Loucy (cell line): Measurements from ENCODE around the gene CD58.

Experiments
- H2AFZ ChIP-seq: fragments of 200-600 bp; sonication (generic); 2 replicates; pipeline ENCODE4 v1.6.0; 2016; ENCODE audit warnings: antibody characterized with exemption, mild to moderate bottlenecking, low read length, moderate library complexity
- H3F3A ChIP-seq: fragments of 200-600 bp; 2 replicates; pipeline ENCODE4 v1.6.0; 2016; ENCODE audit warnings: antibody characterized with exemption, low read depth, mild to moderate bottlenecking
- H3K27me3 ChIP-seq: fragments of 200-600 bp; sonication (generic); 2 replicates; pipeline ENCODE4 v1.6.1; 2014; ENCODE audit warnings: low read length, mild to moderate bottlenecking; ENCODE audit not compliant: insufficient read depth, poor library complexity, severe bottlenecking
- H3K36me3 ChIP-seq: fragments of 200-600 bp; sonication (generic); 2 replicates; pipeline ENCODE4 v1.6.1; 2016; ENCODE audit warnings: low read length; ENCODE audit not compliant: insufficient read depth
- H3K4me1 ChIP-seq: fragments of 200-600 bp; sonication (generic); 2 replicates; pipeline ENCODE4 v1.5.1; 2014; ENCODE audit warnings: low read length, mild to moderate bottlenecking; ENCODE audit not compliant: insufficient read depth, poor library complexity, severe bottlenecking
- H3K4me2 ChIP-seq: fragments of 200-600 bp; sonication (generic); 2 replicates; pipeline ENCODE4 v1.6.0; 2014; ENCODE audit warnings: antibody characterized with exemption, low read length, low read depth, mild to moderate bottlenecking; ENCODE audit not compliant: poor library complexity, severe bottlenecking
- H3K4me3 ChIP-seq: fragments of 200-600 bp; sonication (generic); 2 replicates; pipeline ENCODE4 v1.5.1; 2014; ENCODE audit warnings: low read length, mild to moderate bottlenecking, mixed read lengths; ENCODE audit not compliant: poor library complexity, severe bottlenecking
- H3K79me2 ChIP-seq: fragments of 200-600 bp; sonication (generic); 2 replicates; pipeline ENCODE4 v1.6.1; 2014; ENCODE audit warnings: low read length; ENCODE audit not compliant: insufficient read depth
- H3K9ac ChIP-seq: fragments of 200-600 bp; sonication (generic); 2 replicates; pipeline ENCODE4 v1.6.0; 2014; ENCODE audit warnings: mild to moderate bottlenecking, low read depth, low read length, moderate library complexity; ENCODE audit not compliant: poor library complexity, severe bottlenecking
- H3K9me2 ChIP-seq: fragments of 200-600 bp; sonication (generic); replicated peaks from 2 replicates; pipeline ENCODE4 v1.6.1; 2016; ENCODE audit warnings: low read depth, low read length, mixed read lengths
- H3K9me3 ChIP-seq: fragments of 200-600 bp; sonication (generic); 2 replicates; pipeline ENCODE4 v1.6.1; 2014; ENCODE audit warnings: mild to moderate bottlenecking, antibody characterized with exemption, low read length, low read depth; ENCODE audit not compliant: insufficient read depth
- H4K20me1 ChIP-seq: fragments of 200-600 bp; sonication (generic); 2 replicates; pipeline ENCODE4 v1.6.0; 2014; ENCODE audit warnings: antibody characterized with exemption, low read length, mild to moderate bottlenecking; ENCODE audit not compliant: insufficient read depth, poor library complexity, severe bottlenecking
- CTCF ChIP-seq: fragments of 200-600 bp; sonication (generic); conservative IDR thresholded peaks from 2 replicates; pipeline ENCODE4 v1.5.1; 2014; ENCODE audit warnings: mild to moderate bottlenecking, antibody characterized with exemption, low read length
- EZH2phosphoT487 ChIP-seq: fragments of 200-600 bp; IDR thresholded peaks from 2 replicates; pipeline ENCODE4 v1.6.1; 2018; ENCODE audit warnings: antibody characterized with exemption, mild to moderate bottlenecking, moderate library complexity, borderline replicate concordance

Gene CD58

GRCh38 chr1:116554924-116555323 lies 15.9 kb downstream of the CD58 start:
- H2AFZ ChIP-seq, result no peak overlapping the region
- no peak overlapping the region for H3K9ac ChIP-seq
- H3K79me2 ChIP-seq, result peaks cover 88% of the 10 kb centered on the region
- no peak overlapping the region for H3K4me3 ChIP-seq
- TF ChIP-seq CTCF, result no peak
- H3K4me1 ChIP-seq, result peaks cover 30% of the 10 kb centered on the region
- H3K9me3 ChIP-seq, result no peaks in the 10 kb centered on the region
- no peaks in the 10 kb centered on the region for H3K36me3 ChIP-seq
- H3F3A ChIP-seq, result no peaks in the 10 kb centered on the region
- no peaks in the 10 kb centered on the region for H3K27me3 ChIP-seq
- H3K4me2 ChIP-seq, result no peak overlapping the region
- H3K9me2 ChIP-seq, result no peaks in the 10 kb centered on the region
- H4K20me1 ChIP-seq, result peaks cover 7% of the 10 kb centered on the region

- no peak overlapping the region for H2AFZ ChIP-seq
- H3K9me3 ChIP-seq, result no peaks in the 10 kb centered on the region
- H3K4me2 ChIP-seq, result no peak overlapping the region
- H3K9ac ChIP-seq, result no peak overlapping the region
- H3K36me3 ChIP-seq, result no peaks in the 10 kb centered on the region
- no peak overlapping the region for H3K4me3 ChIP-seq
- peaks cover 27% of the 10 kb centered on the region for H3K4me1 ChIP-seq
- peaks cover 7% of the 10 kb centered on the region for H4K20me1 ChIP-seq
- no peak for TF ChIP-seq CTCF
- TF ChIP-seq EZH2phosphoT487, result no peak
- H3K79me2 ChIP-seq, result peaks cover 84% of the 10 kb centered on the region
- H3F3A ChIP-seq, result no peaks in the 10 kb centered on the region
- no peaks in the 10 kb centered on the region for H3K9me2 ChIP-seq
- H3K27me3 ChIP-seq, result no peaks in the 10 kb centered on the region
These were observed 17.3 kb downstream of the CD58 start for GRCh38 chr1:116553386-116554115.

- H3K4me3 ChIP-seq, result no peak overlapping the region
- no peaks in the 10 kb centered on the region for H3K27me3 ChIP-seq
- H4K20me1 ChIP-seq, result no peaks in the 10 kb centered on the region
- no peaks in the 10 kb centered on the region for H3F3A ChIP-seq
- no peaks in the 10 kb centered on the region for H3K9me3 ChIP-seq
- H3K9me2 ChIP-seq, result no peaks in the 10 kb centered on the region
- no peak for TF ChIP-seq CTCF
- TF ChIP-seq EZH2phosphoT487, result no peak
- H3K4me2 ChIP-seq, result no peak overlapping the region
- H3K36me3 ChIP-seq, result peaks cover 28% of the 10 kb centered on the region; the same call in 1 of the 2 replicates
- H2AFZ ChIP-seq, result no peak overlapping the region
- H3K4me1 ChIP-seq, result peaks cover 12% of the 10 kb centered on the region
- H3K79me2 ChIP-seq, result peaks cover 47% of the 10 kb centered on the region
- no peak overlapping the region for H3K9ac ChIP-seq
These were observed 24.4 kb downstream of the CD58 start for GRCh38 chr1:116546354-116546977.
